BJ (cell line): ENCODE results near the gene MAPK11. TPM values are rescaled to one million over a fixed set of nuclear protein-coding genes. Genes with fewer than 3 reads are reported as not detected.

Source experiments
- CTCF ChIA-PET: fragments of 350-600 bp; formaldehyde crosslinking; extraction: SDS; loops from one replicate; lab custom pipeline; 2021; ENCODE audit warnings: antibody characterized with exemption, inconsistent platforms; lab: Yijun Ruan, JAX
- POLR2A ChIA-PET: fragments of 300-600 bp; sonication (Branson Sonifier 250); formaldehyde crosslinking; extraction: SDS; loops from one replicate; lab custom pipeline; 2021; ENCODE audit warnings: antibody characterized with exemption; lab: Charles Lee
- DNase-seq: peaks from one replicate; pipeline ENCODE4 v3.0.0-alpha.2; 2011; ENCODE audit warnings: low read depth
- H3K27me3 ChIP-seq: 2 replicates; pipeline ENCODE4 v1.6.0; 2011; ENCODE audit warnings: low read length; ENCODE audit not compliant: control insufficient read depth, insufficient read depth
- H3K36me3 ChIP-seq: 2 replicates; pipeline ENCODE4 v1.5.1; 2011; ENCODE audit warnings: low read length; ENCODE audit not compliant: control insufficient read depth, insufficient read depth
- H3K4me3 ChIP-seq: 2 replicates; pipeline ENCODE4 v1.5.1; 2011; ENCODE audit warnings: low read depth, mild to moderate bottlenecking, control low read depth, low read length
- CTCF ChIP-seq: IDR thresholded peaks from 2 replicates; pipeline ENCODE4 v1.5.1; 2011; ENCODE audit warnings: low read depth, mild to moderate bottlenecking, control low read depth, inconsistent platforms, low read length, moderate library complexity; ENCODE audit not compliant: insufficient read depth
- polyA plus RNA-seq: library from polyadenylated mRNA; depleted of rRNA; stranded (reverse); fragments of >200 nt; gene quantifications from 2 replicates; pipeline ENCODE4 v1.2.3, GENCODE V29; 2011

Gene MAPK11
- polyA plus RNA-seq, 1 experiment, result 19.6 TPM

- CTCF ChIA-PET, result interaction anchor here (5.6 kb wide), 1 partner anchor 88 kb away, joined by 50 read pairs; no protein-coding TSS in a partner anchor
- H3K27me3 ChIP-seq, result no peaks in the 10 kb centered on the region
- H3K36me3 ChIP-seq, result peaks cover 24% of the 10 kb centered on the region
- POLR2A ChIA-PET, result no interaction called here
- no peak for DNase-seq
- H3K4me3 ChIP-seq, result no peak overlapping the region
- no peak for TF ChIP-seq CTCF
Measured at GRCh38 chr22:50253941-50254340, 16.2 kb downstream of the MAPK11 start.

GRCh38 chr22:50253046-50253915 lies 16.9 kb downstream of the MAPK11 start:
- POLR2A ChIA-PET, result no interaction called here

GRCh38 chr22:50252082-50253045 lies 17.8 kb downstream of the MAPK11 start:
- DNase-seq, result no peak
- ChIA-PET CTCF (interaction anchor here (0.6 to 5.6 kb wide), 19 partner anchors 8 to 273 kb away, joined by 3 to 50 read pairs (median 4); partner anchors contain the start of genes DENND6B, MAPK12, SCO2 and TUBGCP6), POLR2A (no interaction called here)
- H3K36me3 ChIP-seq, result peaks cover 18% of the 10 kb centered on the region
- no peaks in the 10 kb centered on the region for H3K27me3 ChIP-seq
- TF ChIP-seq CTCF, result peak; percentile 81
- no peak overlapping the region for H3K4me3 ChIP-seq

More at GRCh38 chr22:50253046-50253915, 16.9 kb downstream of the MAPK11 start:
- CTCF ChIA-PET, result interaction anchor here (0.6 to 5.6 kb wide), 14 partner anchors 9 to 272 kb away, joined by 3 to 50 read pairs (median 4); partner anchors contain the start of genes DENND6B, MAPK12, SCO2 and TUBGCP6
- peaks cover 24% of the 10 kb centered on the region for H3K36me3 ChIP-seq
- DNase-seq, result no peak
- H3K4me3 ChIP-seq, result no peak overlapping the region
- H3K27me3 ChIP-seq, result no peaks in the 10 kb centered on the region
- no peak for TF ChIP-seq CTCF

GRCh38 chr22:50251477-50252081 lies 18.6 kb downstream of the MAPK11 start:
- Histone ChIP-seq H3K27me3 (no peaks in the 10 kb centered on the region), H3K4me3 (peak overlapping the region; percentile 65), H3K36me3 (peaks cover 19% of the 10 kb centered on the region)
- ChIA-PET POLR2A (no interaction called here), CTCF (interaction anchor here (0.7 to 5.6 kb wide), 18 partner anchors 10 to 369 kb away, joined by 3 to 50 read pairs (median 4); partner anchors contain the start of genes DENND6B, MAPK12 and SCO2)
- no peak for DNase-seq
- TF ChIP-seq CTCF, result no peak
